Islet precursor cell (in vitro differentiated cells): Measurements from ENCODE around the gene CLRN1.
"Not testable (repeated sequence)": the region's sequence is repeated elsewhere in the genome, so short reads cannot be mapped to it uniquely, and the experiment has no call there.

ENCODE experiments used
- DNase-seq: peaks from one replicate; pipeline ENCODE4 v3.0.0-alpha.2; 2018

CLRN1 gene

DNA sequence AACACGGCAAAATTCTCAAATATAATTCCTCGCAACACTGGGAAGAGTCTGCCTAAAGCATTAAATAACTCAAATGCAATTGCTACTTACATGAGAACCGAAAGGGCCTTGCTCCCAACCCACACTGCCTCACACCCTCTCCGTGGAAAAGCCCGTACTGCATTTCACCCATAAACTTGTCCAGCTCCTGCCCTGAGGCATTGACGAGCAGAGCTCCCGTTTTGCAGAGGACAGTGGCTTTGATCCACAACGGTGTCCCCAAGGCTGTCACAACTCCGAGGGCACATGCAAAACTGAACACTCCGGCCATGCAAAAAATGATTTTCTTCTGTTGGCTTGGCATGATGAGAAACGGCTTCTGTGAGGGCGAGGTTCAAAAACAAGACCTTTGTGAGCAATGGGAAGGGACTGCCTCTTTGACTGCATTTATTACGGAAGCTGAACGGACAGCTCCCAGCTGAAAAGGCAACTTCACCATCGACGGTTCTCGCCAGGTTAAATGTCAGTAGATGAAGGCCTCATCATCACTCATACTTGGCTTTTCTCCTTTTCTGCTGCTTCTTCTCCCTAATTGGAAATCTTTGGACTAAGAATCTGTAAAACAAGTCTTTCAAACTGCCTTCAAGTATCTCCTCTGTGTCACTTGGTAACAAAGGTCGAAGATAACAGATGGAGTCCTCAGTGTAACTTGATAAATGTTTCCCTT, at the start of gene CLRN1:
Gene CLRN1 (minus strand): TSS at position 362 of the 706 bp plus-strand sequence. CDS start 19 bp downstream, at position 343.
- DNase-seq = peak; percentile 59

DNA sequence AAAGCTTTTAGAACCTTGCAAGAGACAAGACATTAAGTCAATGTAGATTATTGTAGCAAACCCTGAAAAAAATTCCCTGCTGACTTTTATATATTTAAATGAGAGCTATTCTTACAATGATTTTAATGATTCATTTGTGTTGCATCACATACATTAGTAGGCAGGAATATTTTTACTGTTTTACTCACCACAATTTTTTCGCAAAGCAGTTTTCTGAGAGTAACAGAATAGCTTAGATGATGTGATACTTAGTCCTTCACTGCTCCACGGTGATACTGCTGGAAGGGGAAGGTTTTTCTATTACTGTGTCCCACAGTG, 43.9 kb upstream of the CLRN1 start:
- no peak for DNase-seq

DNA sequence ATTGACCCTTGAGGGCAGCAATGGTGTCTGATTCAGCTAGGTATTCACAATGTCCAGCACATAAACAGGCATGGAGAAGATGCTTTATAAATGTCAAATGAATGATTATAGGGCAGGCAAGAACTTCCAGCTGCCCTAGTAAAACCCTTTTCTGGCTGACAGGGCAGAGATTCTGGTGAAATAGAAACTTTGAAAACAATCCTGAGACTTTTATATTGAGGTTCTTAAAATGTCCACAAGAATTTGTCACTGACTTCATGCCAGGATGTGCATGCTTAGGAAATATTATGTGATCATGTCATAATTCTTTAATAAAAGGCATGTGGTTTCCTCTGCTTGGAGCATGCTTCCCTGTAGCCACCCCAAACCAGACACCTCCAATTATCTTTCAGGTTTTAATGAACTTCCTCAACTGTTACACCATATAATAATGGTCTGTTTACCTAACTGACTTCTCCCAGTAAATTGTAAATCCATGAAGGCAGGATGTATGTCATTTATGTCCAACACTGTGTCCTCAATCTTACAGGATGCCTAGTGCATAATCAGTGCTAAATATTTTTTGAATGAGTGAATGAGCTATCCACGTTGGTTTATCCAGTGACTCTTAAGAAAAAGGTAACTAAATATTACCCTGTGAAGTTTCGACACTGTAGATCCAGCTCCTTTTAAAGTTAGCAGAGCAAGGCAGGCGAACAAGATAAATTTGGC, 43.4 kb upstream of the CLRN1 start:
- DNase-seq = no peak

DNA sequence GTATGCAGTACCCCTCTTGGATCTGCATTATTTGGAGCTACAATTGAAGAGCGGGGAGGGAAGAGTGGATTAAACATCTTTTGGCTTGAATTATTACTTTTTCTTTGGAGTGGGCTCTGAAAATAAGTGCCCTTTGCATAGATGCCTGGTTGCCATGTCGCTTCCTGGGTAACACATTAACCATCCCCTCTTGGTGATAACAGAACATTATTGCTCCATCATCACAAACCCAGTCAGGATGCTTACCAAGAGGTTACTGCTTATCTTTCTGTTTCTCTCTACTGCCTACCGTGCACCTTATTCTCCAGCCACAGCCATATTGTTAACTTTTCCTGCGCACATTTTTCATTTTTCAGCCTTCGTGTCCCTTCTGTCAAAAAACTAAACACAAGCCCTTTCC, 42.7 kb upstream of the CLRN1 start:
- DNase-seq = no peak

GRCh38 chr3:151014501-151015018, 42.0 kb upstream of the CLRN1 start:
- DNase-seq = no peak

GRCh38 chr3:151012753-151013152, 40.2 kb upstream of the CLRN1 start:
- DNase-seq = no peak

GRCh38 chr3:151011427-151011826, 38.9 kb upstream of the CLRN1 start:
- no peak for DNase-seq

GRCh38 chr3:151009981-151010380, 37.5 kb upstream of the CLRN1 start:
- no peak for DNase-seq

- no peak for DNase-seq
Measured at GRCh38 chr3:151009430-151009829, 36.9 kb upstream of the CLRN1 start.

DNA sequence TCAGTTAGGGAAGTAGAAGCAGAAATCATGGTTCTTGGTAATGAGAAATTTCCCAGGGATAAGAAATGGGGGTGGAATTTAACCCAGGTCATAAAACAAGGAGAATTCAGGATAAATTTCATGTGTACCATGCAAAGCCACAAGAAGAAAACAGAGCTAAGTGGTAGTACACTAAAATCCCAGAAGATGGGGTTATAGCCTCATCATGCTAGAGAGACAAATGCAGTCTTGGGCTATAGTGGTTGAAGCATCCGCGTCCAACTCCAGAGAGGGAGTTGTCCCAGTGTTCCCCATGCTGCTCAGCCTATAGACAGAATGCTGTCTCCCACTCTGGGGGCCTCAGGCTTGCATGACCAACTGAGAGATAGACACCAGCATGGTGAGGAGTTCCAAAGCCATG, 36.2 kb upstream of the CLRN1 start:
- DNase-seq = no peak

- no peak for DNase-seq
Measured at GRCh38 chr3:151003768-151004134, 31.2 kb upstream of the CLRN1 start.

GRCh38 chr3:151003029-151003767, 30.7 kb upstream of the CLRN1 start:
- peak; percentile 62 for DNase-seq

- no peak for DNase-seq
Measured at GRCh38 chr3:151002003-151002981, 29.8 kb upstream of the CLRN1 start.

DNA sequence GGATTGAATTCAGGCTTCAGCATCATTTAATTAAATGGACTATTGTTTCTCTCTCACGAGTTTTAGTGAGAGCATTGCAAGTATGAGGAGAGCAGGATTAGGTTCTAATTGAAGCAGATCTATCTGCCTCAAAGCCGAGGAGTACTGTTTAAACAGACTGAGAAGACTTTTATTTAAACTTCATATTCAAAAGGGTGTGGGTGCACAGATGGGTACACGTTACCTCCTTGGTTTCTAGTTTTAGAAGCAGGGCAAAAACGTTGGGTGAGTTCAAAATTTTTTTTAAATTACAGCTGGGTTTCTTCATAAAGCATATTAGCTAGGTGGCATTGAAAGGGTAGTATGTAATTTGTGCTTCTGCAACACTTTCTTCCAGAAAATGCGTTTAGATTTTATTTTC, 26.5 kb upstream of the CLRN1 start:
- no peak for DNase-seq

GRCh38 chr3:150996731-150997130, 24.2 kb upstream of the CLRN1 start:
- DNase-seq = no peak

- DNase-seq = no peak
Measured at GRCh38 chr3:150995510-150995909, 23.0 kb upstream of the CLRN1 start.

GRCh38 chr3:150989208-150989607, 16.7 kb upstream of the CLRN1 start:
- DNase-seq = no peak

- DNase-seq = not testable (repeated sequence)
Measured at GRCh38 chr3:150988395-150988794, 15.9 kb upstream of the CLRN1 start.

GRCh38 chr3:150985711-150986110, 13.2 kb upstream of the CLRN1 start:
- no peak for DNase-seq

DNA sequence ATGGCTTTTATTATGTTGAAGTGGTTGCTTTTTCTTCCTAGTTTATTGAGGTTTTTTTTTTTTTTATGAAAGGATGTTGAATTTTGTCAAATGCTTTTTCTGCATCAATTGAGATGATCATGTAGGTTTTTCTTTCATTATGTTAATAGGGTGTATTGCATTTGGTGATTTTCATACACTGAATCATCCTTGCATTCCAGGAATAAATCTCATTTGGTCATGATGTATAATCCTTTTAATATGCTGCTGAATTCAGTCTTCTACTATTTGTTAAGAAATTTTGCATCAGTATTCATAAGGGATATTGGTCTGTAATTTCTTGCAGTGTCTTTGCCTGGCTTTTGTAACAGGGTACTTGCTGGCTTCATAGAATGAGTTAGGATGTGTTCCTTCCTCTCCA, 11.5 kb upstream of the CLRN1 start:
- DNase-seq = no peak

GRCh38 chr3:150978566-150979148, 6.1 kb upstream of the CLRN1 start:
- DNase-seq = no peak

GRCh38 chr3:150975992-150976368, 3.5 kb upstream of the CLRN1 start:
- no peak for DNase-seq
